ENCODE measurements around the gene ZNF735. TPM values are rescaled to one million over a fixed set of nuclear protein-coding genes. Genes with fewer than 3 reads are reported as not detected.
"Not testable (repeated sequence)": the region's sequence is repeated elsewhere in the genome, so short reads cannot be mapped to it uniquely, and the experiment has no call there.

Gene ZNF735
- total RNA-seq, 2 experiments from 2014 or later, result not detected

DNA sequence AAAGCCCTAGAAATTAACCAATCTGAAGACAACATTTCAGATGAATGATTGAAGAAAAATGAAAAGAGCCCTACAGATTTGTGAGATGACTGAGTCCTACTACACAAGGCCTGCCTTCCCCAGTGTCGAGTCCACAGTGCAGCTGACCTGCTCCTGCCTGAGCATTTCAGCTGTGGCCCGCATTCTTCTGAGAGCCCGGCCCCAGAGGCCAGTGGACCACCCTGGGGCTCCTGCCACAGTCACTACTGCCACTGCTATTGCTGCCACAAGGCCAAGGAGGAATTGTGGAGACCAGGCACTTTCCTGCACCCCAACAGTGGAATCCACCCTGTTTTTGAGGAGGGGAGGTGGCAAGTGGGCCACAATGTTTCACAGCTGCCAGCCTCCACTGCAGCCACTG lies 19.6 kb upstream of the ZNF735 start:
- ChIA-PET POLR2A (no interaction called here), CTCF (no interaction called here)
- DNase-seq (no peak), ATAC-seq (no peak)
- TF ChIP-seq, protein P1, sequence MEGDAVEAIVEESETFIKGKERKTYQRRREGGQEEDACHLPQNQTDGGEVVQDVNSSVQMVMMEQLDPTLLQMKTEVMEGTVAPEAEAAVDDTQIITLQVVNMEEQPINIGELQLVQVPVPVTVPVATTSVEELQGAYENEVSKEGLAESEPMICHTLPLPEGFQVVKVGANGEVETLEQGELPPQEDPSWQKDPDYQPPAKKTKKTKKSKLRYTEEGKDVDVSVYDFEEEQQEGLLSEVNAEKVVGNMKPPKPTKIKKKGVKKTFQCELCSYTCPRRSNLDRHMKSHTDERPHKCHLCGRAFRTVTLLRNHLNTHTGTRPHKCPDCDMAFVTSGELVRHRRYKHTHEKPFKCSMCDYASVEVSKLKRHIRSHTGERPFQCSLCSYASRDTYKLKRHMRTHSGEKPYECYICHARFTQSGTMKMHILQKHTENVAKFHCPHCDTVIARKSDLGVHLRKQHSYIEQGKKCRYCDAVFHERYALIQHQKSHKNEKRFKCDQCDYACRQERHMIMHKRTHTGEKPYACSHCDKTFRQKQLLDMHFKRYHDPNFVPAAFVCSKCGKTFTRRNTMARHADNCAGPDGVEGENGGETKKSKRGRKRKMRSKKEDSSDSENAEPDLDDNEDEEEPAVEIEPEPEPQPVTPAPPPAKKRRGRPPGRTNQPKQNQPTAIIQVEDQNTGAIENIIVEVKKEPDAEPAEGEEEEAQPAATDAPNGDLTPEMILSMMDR (IDR thresholded peaks at IDR 0.05), result no peak
- no peak overlapping the region for H3K4me3 Mint-ChIP-seq
- no peaks in the 10 kb centered on the region for H3K27me3 Mint-ChIP-seq
- intact Hi-C loops (cut with micrococcal nuclease), result loop anchor here (10.0 kb wide), 1 partner anchor 197 kb away; no protein-coding TSS in a partner anchor
- peaks cover 2% of the 10 kb centered on the region for H3K9me3 Mint-ChIP-seq
- no peaks in the 10 kb centered on the region for H3K36me3 Mint-ChIP-seq (ENCODE audit: low read depth)
- no peak overlapping the region for H3K27ac Mint-ChIP-seq
- H3K4me1 Mint-ChIP-seq (ENCODE audit: low read depth), result no peaks in the 10 kb centered on the region

DNA sequence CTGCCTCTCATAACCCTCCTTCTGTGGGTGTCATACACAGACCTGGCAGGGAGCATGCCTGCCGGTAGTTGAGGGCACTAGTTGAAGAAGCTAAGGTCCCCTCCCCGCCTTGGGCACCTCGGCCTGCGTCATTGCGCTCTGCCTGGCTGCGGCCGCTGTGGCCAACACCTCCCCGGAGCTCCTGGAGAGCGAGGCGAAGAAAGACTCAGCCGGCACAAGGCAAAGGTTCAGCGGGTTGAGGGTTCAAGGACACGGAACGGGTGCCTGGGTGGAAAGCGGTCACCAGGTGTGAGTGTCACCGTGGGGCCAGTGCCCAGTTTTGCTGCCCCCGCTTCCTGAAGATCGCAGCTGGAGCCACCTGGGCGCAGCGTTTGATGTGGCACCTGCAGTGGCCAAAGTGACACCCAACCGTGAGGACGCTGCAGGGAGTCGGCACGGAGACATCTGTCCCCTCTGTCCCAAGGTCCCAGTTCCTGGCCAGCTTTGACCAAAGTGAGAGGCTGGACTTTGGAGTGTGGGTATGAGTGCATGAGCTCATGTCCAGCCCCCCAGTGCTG lies 14.8 kb upstream of the ZNF735 start:
- H3K4me1 Mint-ChIP-seq (ENCODE audit: low read depth), result no peaks in the 10 kb centered on the region
- H3K9me3 Mint-ChIP-seq, result peaks cover 5% of the 10 kb centered on the region
- POLR2A ChIA-PET, result no interaction called here
- intact Hi-C loops (cut with micrococcal nuclease), result no loop called here
- DNase-seq (no peak), ATAC-seq (no peak)
- no peaks in the 10 kb centered on the region for H3K27me3 Mint-ChIP-seq
- no peaks in the 10 kb centered on the region for H3K36me3 Mint-ChIP-seq (ENCODE audit: low read depth)
- TF ChIP-seq, protein P1 (IDR thresholded peaks at IDR 0.05), result no peak
- no peak overlapping the region for H3K27ac Mint-ChIP-seq
- H3K4me3 Mint-ChIP-seq, result no peak overlapping the region
- CTCF ChIA-PET, result interaction anchor here (0.8 kb wide), 1 partner anchor 9 kb away, joined by 3 read pairs; no protein-coding TSS in a partner anchor

DNA sequence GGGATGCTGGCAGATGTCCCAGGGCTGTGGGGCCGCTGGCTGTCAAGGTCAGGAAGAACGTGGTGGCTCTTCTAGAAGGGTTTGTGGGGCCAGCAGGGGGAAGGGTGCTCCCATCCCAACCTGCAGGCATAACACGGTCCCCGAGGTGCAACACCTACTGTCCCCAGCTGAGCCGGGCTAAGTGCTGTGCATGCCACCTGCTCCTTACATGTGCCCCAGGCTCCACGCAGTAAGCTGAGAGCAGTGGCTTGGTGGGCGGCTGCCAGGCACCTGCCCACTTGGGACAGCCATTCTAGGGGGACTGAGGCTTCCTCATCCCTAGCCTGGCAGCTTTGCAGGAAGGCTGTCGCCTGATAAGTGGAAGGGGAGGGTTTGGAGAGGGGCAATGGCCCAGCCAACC lies 14.2 kb upstream of the ZNF735 start:
- TF ChIP-seq, protein P1 (IDR thresholded peaks at IDR 0.05), result no peak

DNA sequence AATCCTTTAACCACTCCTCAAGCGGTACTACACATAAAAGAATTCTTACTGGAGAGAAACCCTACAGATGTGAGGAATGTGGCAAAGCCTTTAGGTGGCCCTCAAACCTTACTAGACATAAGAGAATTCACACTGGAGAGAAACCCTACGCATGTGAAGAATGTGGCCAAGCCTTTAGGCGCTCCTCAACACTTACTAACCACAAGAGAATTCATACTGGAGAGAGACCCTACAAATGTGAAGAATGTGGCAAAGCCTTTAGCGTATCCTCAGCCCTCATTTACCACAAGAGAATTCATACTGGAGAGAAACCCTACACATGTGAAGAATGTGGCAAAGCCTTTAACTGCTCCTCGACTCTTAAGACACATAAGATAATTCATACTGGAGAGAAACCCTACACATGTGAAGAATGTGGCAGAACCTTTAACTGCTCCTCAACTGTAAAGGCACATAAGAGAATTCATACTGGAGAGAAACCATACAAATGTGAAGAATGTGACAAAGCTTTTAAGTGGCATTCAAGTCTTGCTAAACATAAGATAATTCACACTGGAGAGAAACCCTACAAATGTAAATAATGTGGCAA lies 12.8 kb downstream of the ZNF735 start:
- H3K4me3 Mint-ChIP-seq; DNase-seq; CTCF ChIA-PET; ATAC-seq; H3K36me3 Mint-ChIP-seq (ENCODE audit: low read depth); H3K27ac Mint-ChIP-seq; H3K4me1 Mint-ChIP-seq (ENCODE audit: low read depth); intact Hi-C loops (cut with micrococcal nuclease); H3K27me3 Mint-ChIP-seq; POLR2A ChIA-PET: not testable (repeated sequence)
- H3K9me3 Mint-ChIP-seq, result peaks cover 32% of the 10 kb centered on the region

More for the DNA sequence above, 14.2 kb upstream of the ZNF735 start:
- no peak overlapping the region for H3K27ac Mint-ChIP-seq
- no peak for DNase-seq
- no peak for ATAC-seq
- intact Hi-C loops (cut with micrococcal nuclease), result no loop called here
- CTCF ChIA-PET, result interaction anchor here (0.8 kb wide), 1 partner anchor 9 kb away, joined by 3 read pairs; no protein-coding TSS in a partner anchor
- H3K36me3 Mint-ChIP-seq (ENCODE audit: low read depth), result no peaks in the 10 kb centered on the region
- H3K4me1 Mint-ChIP-seq (ENCODE audit: low read depth), result no peaks in the 10 kb centered on the region
- H3K27me3 Mint-ChIP-seq, result no peaks in the 10 kb centered on the region
- H3K4me3 Mint-ChIP-seq, result no peak overlapping the region
- POLR2A ChIA-PET, result no interaction called here
- H3K9me3 Mint-ChIP-seq, result peaks cover 5% of the 10 kb centered on the region

DNA sequence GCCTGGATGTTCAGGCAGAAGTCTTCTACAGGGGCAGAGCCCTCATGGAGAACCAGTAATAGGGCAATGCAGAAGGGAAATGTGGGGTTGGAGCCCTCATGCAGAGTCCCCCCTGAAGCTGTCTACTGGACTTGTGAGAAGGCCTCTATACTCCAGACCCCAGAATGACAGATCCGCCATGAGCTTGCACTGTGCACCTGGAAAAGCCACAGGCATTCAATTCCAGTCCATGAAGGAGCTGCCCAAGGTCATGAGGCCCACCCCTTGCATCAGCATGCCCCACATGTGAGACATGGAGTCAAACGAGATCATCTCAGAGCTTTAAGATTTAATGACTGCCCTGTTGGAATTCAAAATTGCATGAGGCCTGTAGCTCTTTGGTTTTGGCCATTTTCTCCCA lies 16.4 kb downstream of the ZNF735 start:
- Mint-ChIP-seq H3K4me1 (ENCODE audit: low read depth) (no peaks in the 10 kb centered on the region), H3K36me3 (ENCODE audit: low read depth) (no peaks in the 10 kb centered on the region), H3K27ac (no peak overlapping the region), H3K27me3 (no peaks in the 10 kb centered on the region), H3K9me3 (peaks cover 32% of the 10 kb centered on the region), H3K4me3 (no peak overlapping the region)
- POLR2A ChIA-PET, result no interaction called here
- DNase-seq, result no peak
- intact Hi-C loops (cut with micrococcal nuclease), result no loop called here
- CTCF ChIA-PET, result no interaction called here
- TF ChIP-seq, protein P1 (IDR thresholded peaks at IDR 0.05), result no peak
- no peak for ATAC-seq

DNA sequence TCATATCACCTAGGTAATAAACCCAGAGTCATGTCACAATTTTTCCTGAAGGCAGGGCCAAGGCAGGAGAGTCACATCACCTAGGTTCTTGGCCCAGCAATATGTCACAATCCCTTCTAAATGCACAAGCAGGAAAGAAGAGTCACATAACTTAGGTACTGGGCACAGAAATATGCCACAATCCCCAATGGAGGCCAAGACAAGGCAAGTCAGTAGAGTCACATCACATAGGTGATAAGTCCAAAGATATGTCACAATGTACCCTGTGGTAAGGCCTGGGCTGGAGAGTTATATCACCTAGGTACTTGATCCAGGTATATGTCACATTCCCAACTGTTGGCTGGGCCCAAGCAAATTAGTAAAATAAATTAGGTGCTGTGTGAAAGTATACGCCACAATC lies 21.2 kb downstream of the ZNF735 start, which contains the start of gene ZNF679:
Gene ZNF679, plus strand, starts transcription at position 301 of the 400 bp plus-strand sequence. CDS start 20,644 bp downstream, outside the sequence.
- H3K27me3 Mint-ChIP-seq; ATAC-seq; intact Hi-C loops (cut with micrococcal nuclease): not testable (repeated sequence)

More for the DNA sequence above, 21.2 kb downstream of the ZNF735 start, which contains the start of gene ZNF679:
- H3K36me3 Mint-ChIP-seq (ENCODE audit: low read depth); H3K4me3 Mint-ChIP-seq; POLR2A ChIA-PET; DNase-seq; H3K4me1 Mint-ChIP-seq (ENCODE audit: low read depth); H3K27ac Mint-ChIP-seq; CTCF ChIA-PET: not testable (repeated sequence)
- H3K9me3 Mint-ChIP-seq, result peaks cover 12% of the 10 kb centered on the region
